ENCODE data around the gene MRPL1.

GRCh38 chr4:77938560-77938959, 75.9 kb downstream of the MRPL1 start:
- TF ChIP-seq CTCF (IDR thresholded peaks at IDR 0.05), result no peak
- no peak for TF ChIP-seq EZH2 (IDR thresholded peaks at IDR 0.05)
- TF ChIP-seq EZH2phosphoT487 (IDR thresholded peaks at IDR 0.05), result no peak

All from neural progenitor cell (in vitro differentiated cells).